KOPT-K1 (cell line): ENCODE data around the gene TMEM175.
A peak's percentile ranks its signal among the peaks of the same experiment; 100 is the strongest.

Experiments used
- H3K27ac ChIP-seq: fragments of 200-600 bp; sonication (generic); 2 replicates; pipeline ENCODE4 v1.5.1; 2016; ENCODE audit warnings: antibody characterized with exemption, mild to moderate bottlenecking, low read depth, low read length; ENCODE audit not compliant: poor library complexity, severe bottlenecking
- H3K36me3 ChIP-seq: fragments of 200-600 bp; sonication (generic); 2 replicates; pipeline ENCODE4 v1.5.1; 2017; ENCODE audit warnings: antibody characterized with exemption, mild to moderate bottlenecking, low read length, moderate library complexity; ENCODE audit not compliant: insufficient read depth
- H3K9me3 ChIP-seq: fragments of 200-600 bp; sonication (generic); 2 replicates; pipeline ENCODE4 v1.5.1; 2017; ENCODE audit warnings: antibody characterized with exemption, low read length, mild to moderate bottlenecking; ENCODE audit not compliant: insufficient read depth, poor library complexity, severe bottlenecking

Gene TMEM175

GRCh38 chr4:931960-932712 lies at the start of gene TMEM175, which contains the start of gene GAK:
Gene TMEM175, plus strand, starts transcription at chr4:932460. Its CDS starts 15,280 bp downstream, at chr4:947740.
Gene GAK, minus strand, starts transcription at chr4:932316. Its CDS starts 129 bp downstream, at chr4:932187.
- peak within 1 kb of the TSS; percentile 85 for H3K27ac ChIP-seq
- no peaks in the 10 kb centered on the region for H3K9me3 ChIP-seq

GRCh38 chr4:882646-883045 lies 49.6 kb upstream of the TMEM175 start:
- Histone ChIP-seq H3K9me3 (no peaks in the 10 kb centered on the region), H3K27ac (no peak overlapping the region), H3K36me3 (peaks cover 85% of the 10 kb centered on the region)

More at GRCh38 chr4:931960-932712, at the start of gene TMEM175, which contains the start of gene GAK:
- H3K36me3 ChIP-seq: no peaks in the 10 kb centered on the region

GRCh38 chr4:883377-884095 lies 48.7 kb upstream of the TMEM175 start:
- H3K27ac ChIP-seq: no peak overlapping the region
- H3K9me3 ChIP-seq: no peaks in the 10 kb centered on the region
- peaks cover 86% of the 10 kb centered on the region for H3K36me3 ChIP-seq

GRCh38 chr4:884259-884658 lies 48.0 kb upstream of the TMEM175 start:
- H3K9me3 ChIP-seq: no peaks in the 10 kb centered on the region
- peaks cover 88% of the 10 kb centered on the region for H3K36me3 ChIP-seq

GRCh38 chr4:884896-885295 lies 47.4 kb upstream of the TMEM175 start:
- Histone ChIP-seq H3K27ac (peak overlapping the region; percentile 33), H3K36me3 (peaks cover 95% of the 10 kb centered on the region), H3K9me3 (no peaks in the 10 kb centered on the region)

More at GRCh38 chr4:884259-884658, 48.0 kb upstream of the TMEM175 start:
- H3K27ac ChIP-seq: peak overlapping the region; percentile 33

GRCh38 chr4:885353-885752 lies 46.9 kb upstream of the TMEM175 start:
- H3K36me3 ChIP-seq: peaks cover 98% of the 10 kb centered on the region
- H3K27ac ChIP-seq: peak overlapping the region; percentile 33
- H3K9me3 ChIP-seq: no peaks in the 10 kb centered on the region

GRCh38 chr4:886244-886643 lies 46.0 kb upstream of the TMEM175 start:
- H3K36me3 ChIP-seq: peaks cover 99% of the 10 kb centered on the region
- H3K27ac ChIP-seq: no peak overlapping the region
- H3K9me3 ChIP-seq: no peaks in the 10 kb centered on the region

GRCh38 chr4:887034-887763 lies 45.1 kb upstream of the TMEM175 start:
- Histone ChIP-seq H3K36me3 (peaks cover 94% of the 10 kb centered on the region), H3K9me3 (no peaks in the 10 kb centered on the region), H3K27ac (no peak overlapping the region)

- Histone ChIP-seq H3K36me3 (peaks cover 95% of the 10 kb centered on the region), H3K9me3 (no peaks in the 10 kb centered on the region), H3K27ac (no peak overlapping the region)
Measured at GRCh38 chr4:888029-888428, 44.2 kb upstream of the TMEM175 start.

- Histone ChIP-seq H3K36me3 (peaks cover 95% of the 10 kb centered on the region), H3K27ac (no peak overlapping the region), H3K9me3 (no peaks in the 10 kb centered on the region)
Measured at GRCh38 chr4:889516-889915, 42.7 kb upstream of the TMEM175 start.

- H3K9me3 ChIP-seq: no peaks in the 10 kb centered on the region
- no peak overlapping the region for H3K27ac ChIP-seq
- H3K36me3 ChIP-seq: peaks cover 94% of the 10 kb centered on the region
Measured at GRCh38 chr4:890036-890695, 42.1 kb upstream of the TMEM175 start.

- Histone ChIP-seq H3K27ac (no peak overlapping the region), H3K9me3 (no peaks in the 10 kb centered on the region), H3K36me3 (peaks cover 94% of the 10 kb centered on the region)
Measured at GRCh38 chr4:891747-892146, 40.5 kb upstream of the TMEM175 start.

GRCh38 chr4:892780-893179 lies 39.5 kb upstream of the TMEM175 start:
- Histone ChIP-seq H3K36me3 (peaks cover 94% of the 10 kb centered on the region), H3K9me3 (no peaks in the 10 kb centered on the region), H3K27ac (no peak overlapping the region)

GRCh38 chr4:893276-893994 lies 38.8 kb upstream of the TMEM175 start:
- no peaks in the 10 kb centered on the region for H3K9me3 ChIP-seq
- no peak overlapping the region for H3K27ac ChIP-seq
- H3K36me3 ChIP-seq: peaks cover 92% of the 10 kb centered on the region
